PFSK-1 (cell line): ENCODE data around the gene GDI1.

ENCODE experiments used
- FOXP2 ChIP-seq: optimal IDR thresholded peaks from 2 replicates; pipeline ENCODE3; 2011; ENCODE audit warnings: borderline replicate concordance, control low read depth, inconsistent platforms; ENCODE audit not compliant: insufficient read depth; ENCODE audit errors: extremely low read length, extremely low read depth
- POLR2AphosphoS5 ChIP-seq: IDR thresholded peaks from 2 replicates; pipeline ENCODE4 v1.6.1; 2012; ENCODE audit warnings: low read depth, mild to moderate bottlenecking, control low read depth, low read length, moderate library complexity
- REST ChIP-seq, 2 experiments: IDR thresholded peaks; 2 replicates each; pipeline versions ENCODE4 v1.6.1 to v1.8.0; 2011 to 2012; ENCODE audit warnings: low read depth in 2 of 2, low read length in 2 of 2, control low read depth in 1 of 2, inconsistent platforms in 1 of 2, mild to moderate bottlenecking in 1 of 2, moderate library complexity in 1 of 2; ENCODE audit not compliant: insufficient read depth in 1 of 2
- SIN3A ChIP-seq: IDR thresholded peaks from 2 replicates; pipeline ENCODE4 v1.6.1; 2012; ENCODE audit warnings: mild to moderate bottlenecking, low read length, moderate library complexity, borderline replicate concordance; ENCODE audit not compliant: insufficient read depth
- TAF1 ChIP-seq: IDR thresholded peaks from 2 replicates; pipeline ENCODE4 v1.6.1; 2012; ENCODE audit warnings: low read length, control low read depth, borderline replicate concordance; ENCODE audit not compliant: insufficient read depth

Gene GDI1

GRCh38 chrX:154439841-154440240 lies 2.9 kb downstream of the GDI1 start:
- TF ChIP-seq FOXP2: no peak
- no peak for TF ChIP-seq REST (IDR thresholded peaks at IDR 0.05; ENCODE audit: insufficient read depth in 1 of 2, low read depth in 2 of 2, low read length in 2 of 2)

GRCh38 chrX:154440623-154441357 lies 3.8 kb downstream of the GDI1 start:
- no peak for TF ChIP-seq TAF1
- no peak for TF ChIP-seq POLR2AphosphoS5
- TF ChIP-seq FOXP2: no peak
- TF ChIP-seq REST (IDR thresholded peaks at IDR 0.05; ENCODE audit: insufficient read depth in 1 of 2, low read depth in 2 of 2, low read length in 2 of 2): no peak
- TF ChIP-seq SIN3A: no peak

- TF ChIP-seq FOXP2 (no peak), TAF1 (no peak), REST (IDR thresholded peaks at IDR 0.05; ENCODE audit: insufficient read depth in 1 of 2, low read depth in 2 of 2, low read length in 2 of 2) (no peak), POLR2AphosphoS5 (no peak), SIN3A (no peak)
Observed at GRCh38 chrX:154441564-154441963, 4.6 kb downstream of the GDI1 start.

- TF ChIP-seq FOXP2: no peak
- no peak for TF ChIP-seq SIN3A
- TF ChIP-seq REST (IDR thresholded peaks at IDR 0.05; ENCODE audit: insufficient read depth in 1 of 2, low read depth in 2 of 2, low read length in 2 of 2): no peak
- TF ChIP-seq TAF1: no peak
- no peak for TF ChIP-seq POLR2AphosphoS5
Observed at GRCh38 chrX:154441984-154442707, 5.2 kb downstream of the GDI1 start.
